NCI-H345 (cell line): Measurements from ENCODE around the gene OR9A2.
A peak's percentile ranks its signal among the peaks of the same experiment; 100 is the strongest.

Experiments
- DNase-seq: peaks from one replicate; lab custom pipeline; 2025; lab: John Stamatoyannopoulos, UW

Gene OR9A2

GRCh38 chr7:143027032-143027431, at the start of gene OR9A2:
OR9A2 (minus strand) TSS chr7:143027132; CDS start chr7:143027132, 0 bp downstream.
- DNase-seq, result no peak

DNA sequence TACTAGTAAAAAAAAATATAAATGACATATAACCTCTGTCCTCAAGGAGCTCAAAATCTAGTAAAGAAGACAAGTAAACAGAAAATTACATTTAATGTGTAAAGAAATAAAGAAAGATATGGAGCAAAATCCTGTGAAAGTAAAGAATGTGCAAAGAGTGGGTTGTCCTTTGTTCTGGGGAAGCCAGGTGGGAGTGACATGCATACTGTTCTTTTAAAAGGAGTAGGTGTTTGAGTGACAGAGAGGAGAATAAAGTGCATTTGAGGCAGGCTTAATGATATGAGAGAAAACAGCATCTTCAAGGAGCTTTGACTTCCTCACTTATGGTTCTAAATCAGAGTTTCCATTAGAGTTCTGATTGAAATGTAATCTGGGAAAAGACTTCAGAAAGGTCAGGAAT, 47.2 kb upstream of the OR9A2 start:
- no peak for DNase-seq

GRCh38 chr7:143073556-143073955, 46.6 kb upstream of the OR9A2 start:
- no peak for DNase-seq

- DNase-seq, result no peak
Observed at GRCh38 chr7:143069912-143070500, 43.1 kb upstream of the OR9A2 start.

DNA sequence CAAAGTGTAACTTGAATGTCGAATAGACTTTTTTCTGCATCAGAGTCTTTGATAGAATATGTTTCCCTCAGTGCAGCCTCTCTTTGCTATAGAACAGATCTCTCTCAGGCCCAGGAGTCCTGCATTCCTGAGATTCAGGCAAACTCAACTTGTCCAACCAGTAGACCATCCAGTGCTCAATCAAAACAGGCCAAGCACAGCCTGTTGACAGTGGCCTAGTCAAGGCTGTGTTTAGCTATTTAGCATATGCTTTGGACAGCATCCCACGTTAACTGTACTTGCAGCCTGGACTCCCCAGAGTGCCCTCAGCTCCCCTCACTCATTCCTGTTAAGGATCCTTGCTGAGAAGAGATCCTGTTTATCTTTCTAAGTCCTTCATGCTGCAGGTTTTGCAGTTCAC, 41.5 kb upstream of the OR9A2 start:
- no peak for DNase-seq

DNA sequence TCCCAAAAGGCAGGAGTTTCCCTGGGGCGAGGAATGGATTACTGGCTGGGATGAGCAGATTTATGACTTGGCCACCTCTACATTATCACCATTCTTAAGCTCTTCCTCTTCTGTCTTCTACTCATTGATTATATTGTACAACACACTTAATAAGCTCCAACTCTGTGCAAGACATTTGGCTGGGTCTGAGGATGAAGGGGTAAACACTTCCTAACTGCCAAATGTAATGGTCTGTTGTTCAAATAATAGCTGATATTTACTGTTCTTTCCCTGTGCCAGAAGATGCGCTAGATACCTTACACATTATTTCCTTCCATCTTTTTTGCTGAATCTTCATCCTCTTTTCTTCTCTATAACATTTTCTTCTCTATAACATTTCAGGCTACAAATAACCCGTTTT, 36.8 kb upstream of the OR9A2 start:
- no peak for DNase-seq

DNA sequence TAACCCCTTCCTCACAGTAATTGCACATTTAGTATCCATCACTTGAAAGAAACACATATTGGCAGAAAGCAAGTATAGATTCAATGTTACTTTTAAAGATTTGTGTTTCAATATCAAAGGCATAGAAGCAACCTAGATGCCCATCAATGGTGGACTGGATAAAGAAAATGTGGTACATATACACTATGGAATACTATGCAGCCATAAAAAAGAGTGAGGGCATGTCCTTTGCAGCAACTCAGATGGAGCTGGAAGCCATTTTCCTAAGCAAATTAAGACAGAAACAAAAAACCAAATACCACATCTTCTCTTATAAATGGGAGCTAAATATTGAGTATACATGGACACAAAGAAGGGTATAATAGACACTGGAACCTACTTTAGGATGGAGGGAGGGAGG, 28.8 kb upstream of the OR9A2 start:
- DNase-seq, result no peak

GRCh38 chr7:143054621-143055020, 27.7 kb upstream of the OR9A2 start:
- no peak for DNase-seq

GRCh38 chr7:143052041-143052440, 25.1 kb upstream of the OR9A2 start, which contains the start of gene OR6V1:
OR6V1 (plus strand) TSS chr7:143052341; CDS start chr7:143052341, 0 bp downstream.
- DNase-seq, result no peak

DNA sequence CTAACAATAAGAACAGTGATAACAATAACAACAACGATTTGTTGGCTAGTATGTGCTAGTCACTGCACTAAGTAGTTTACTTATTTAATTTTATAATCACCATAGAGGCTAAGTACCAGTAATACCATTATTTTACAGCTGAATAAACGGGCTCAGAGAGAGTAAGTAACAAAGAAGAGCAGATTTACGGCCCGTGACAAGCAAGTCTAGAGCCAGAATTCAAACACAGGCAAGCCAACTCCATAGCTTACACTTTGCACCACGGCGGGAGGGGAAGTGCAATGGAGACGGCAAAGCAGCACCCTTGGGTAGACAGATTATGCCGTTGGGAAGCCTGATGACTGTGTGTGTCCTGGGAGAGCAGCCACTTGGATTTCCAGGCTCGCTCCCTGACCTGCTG, 24.0 kb upstream of the OR9A2 start:
- peak; percentile 33 for DNase-seq

DNA sequence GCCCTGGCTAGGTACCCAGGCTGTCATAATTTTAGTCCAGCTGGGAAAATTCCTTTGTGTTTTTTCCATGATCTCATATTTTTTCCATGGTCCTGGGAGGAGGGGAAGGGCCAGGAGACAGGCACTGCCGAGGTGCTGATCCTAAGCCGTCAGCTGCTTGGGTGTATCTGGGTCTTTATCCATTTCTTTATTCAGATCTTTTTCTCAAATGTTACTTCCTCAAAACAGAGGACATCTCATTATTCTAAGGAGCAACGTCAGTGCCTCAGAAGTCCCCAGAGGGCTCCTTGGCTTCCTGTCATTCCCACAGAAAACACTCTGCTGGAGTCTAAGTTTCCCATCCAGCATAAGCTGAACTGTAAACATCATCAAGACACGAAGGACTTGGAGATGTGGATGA, 22.4 kb upstream of the OR9A2 start:
- no peak for DNase-seq

DNA sequence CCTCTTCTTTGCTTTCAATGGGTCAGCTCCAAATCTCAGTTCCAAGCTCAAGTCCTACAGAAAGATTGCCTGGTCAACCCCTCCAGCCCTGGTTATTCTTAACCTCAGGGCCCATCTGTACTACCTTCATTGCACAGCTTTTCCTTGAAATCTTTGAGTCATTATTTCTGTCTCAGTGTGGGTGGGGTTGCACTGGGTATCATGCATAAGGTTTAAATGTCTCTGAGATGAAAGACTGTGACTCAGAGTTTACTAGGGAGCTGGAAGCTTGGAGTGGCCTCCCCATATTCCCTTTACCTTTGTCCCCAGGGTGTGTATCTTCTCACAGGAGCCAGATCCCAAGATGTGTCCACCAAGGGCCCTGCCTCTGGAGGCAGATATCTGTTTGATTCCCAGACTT, 21.9 kb upstream of the OR9A2 start:
- no peak for DNase-seq

DNA sequence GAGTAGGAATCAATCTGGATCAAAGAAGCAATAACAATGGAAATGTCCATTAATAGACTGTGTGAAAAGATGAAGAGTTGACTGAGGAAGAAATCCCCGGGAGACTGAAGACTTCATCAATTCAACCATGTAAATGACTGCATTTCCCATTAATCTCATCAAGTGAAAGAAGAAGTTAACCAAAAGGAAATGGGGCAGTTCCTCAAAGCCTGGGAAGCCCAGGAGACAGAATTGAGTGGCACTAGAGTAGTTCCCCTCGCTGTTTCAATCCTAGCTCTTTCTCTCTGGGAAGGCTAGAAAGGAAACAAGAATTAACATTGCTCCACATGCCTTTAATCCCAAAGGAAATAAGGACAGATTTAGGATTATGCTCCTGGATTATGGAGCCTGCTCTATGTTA, 20.4 kb upstream of the OR9A2 start:
- DNase-seq, result no peak

- peak; percentile 56 for DNase-seq
Observed at GRCh38 chr7:143046426-143046851, 19.5 kb upstream of the OR9A2 start.

GRCh38 chr7:143043391-143043790, 16.5 kb upstream of the OR9A2 start:
- DNase-seq, result no peak

GRCh38 chr7:143042790-143043271, 15.9 kb upstream of the OR9A2 start:
- DNase-seq, result no peak

- DNase-seq, result no peak
Observed at GRCh38 chr7:143042159-143042789, 15.3 kb upstream of the OR9A2 start.

GRCh38 chr7:143041346-143041745, 14.4 kb upstream of the OR9A2 start:
- DNase-seq, result no peak

DNA sequence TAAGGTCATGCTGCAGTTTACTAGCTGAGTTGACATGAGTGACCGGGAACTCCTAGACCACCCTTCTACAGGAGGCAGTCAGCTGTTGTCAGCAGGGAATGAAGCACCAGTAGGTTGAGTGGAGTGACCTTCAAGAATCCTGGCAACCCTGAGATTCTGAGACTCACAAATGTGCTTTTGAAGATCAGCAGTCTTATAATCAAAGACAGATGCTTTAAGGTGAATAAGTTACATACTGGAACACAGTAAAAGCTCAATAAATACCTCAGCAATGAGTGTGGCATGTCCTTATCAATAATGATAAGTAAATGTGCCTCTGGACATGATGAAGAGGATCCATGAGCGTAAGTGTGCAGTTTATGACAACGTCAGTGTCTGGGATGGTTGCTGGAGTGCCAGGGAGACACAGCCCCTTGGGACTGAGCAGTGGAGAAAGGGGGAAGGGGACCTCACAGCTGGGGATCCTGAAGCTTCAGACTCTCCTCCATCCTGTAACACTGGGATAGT, 13.3 kb upstream of the OR9A2 start:
- DNase-seq, result no peak

GRCh38 chr7:143038635-143039034, 11.7 kb upstream of the OR9A2 start:
- no peak for DNase-seq

- no peak for DNase-seq
Observed at GRCh38 chr7:143027683-143028082, 751 bp upstream of the OR9A2 start.

- DNase-seq, result no peak
Observed at GRCh38 chr7:143025371-143025770, 1.6 kb downstream of the OR9A2 start.

GRCh38 chr7:143023047-143023446, 3.9 kb downstream of the OR9A2 start:
- no peak for DNase-seq

DNA sequence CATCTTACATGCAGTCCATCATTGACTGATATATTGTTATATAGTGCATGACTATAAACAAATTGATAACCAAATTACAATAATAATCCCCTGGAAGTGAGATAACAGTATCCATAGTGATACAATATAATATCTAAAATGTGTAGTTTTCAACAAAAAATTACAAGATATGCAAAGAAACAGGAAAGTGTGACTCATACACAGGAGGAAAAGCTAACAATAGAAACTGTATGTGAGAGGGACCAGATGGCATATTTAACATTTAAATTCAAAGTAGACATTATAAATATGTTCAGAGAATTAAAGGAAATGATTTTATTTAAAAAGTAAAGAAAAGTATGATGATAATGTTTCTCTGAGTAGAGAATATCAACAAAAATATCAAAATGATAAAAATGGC, 8.0 kb downstream of the OR9A2 start:
- no peak for DNase-seq
